ENCODE data around the gene RPL13A.
"Not testable (repeated sequence)": the region's sequence is repeated elsewhere in the genome, so short reads cannot be mapped to it uniquely, and the experiment has no call there.

DNA sequence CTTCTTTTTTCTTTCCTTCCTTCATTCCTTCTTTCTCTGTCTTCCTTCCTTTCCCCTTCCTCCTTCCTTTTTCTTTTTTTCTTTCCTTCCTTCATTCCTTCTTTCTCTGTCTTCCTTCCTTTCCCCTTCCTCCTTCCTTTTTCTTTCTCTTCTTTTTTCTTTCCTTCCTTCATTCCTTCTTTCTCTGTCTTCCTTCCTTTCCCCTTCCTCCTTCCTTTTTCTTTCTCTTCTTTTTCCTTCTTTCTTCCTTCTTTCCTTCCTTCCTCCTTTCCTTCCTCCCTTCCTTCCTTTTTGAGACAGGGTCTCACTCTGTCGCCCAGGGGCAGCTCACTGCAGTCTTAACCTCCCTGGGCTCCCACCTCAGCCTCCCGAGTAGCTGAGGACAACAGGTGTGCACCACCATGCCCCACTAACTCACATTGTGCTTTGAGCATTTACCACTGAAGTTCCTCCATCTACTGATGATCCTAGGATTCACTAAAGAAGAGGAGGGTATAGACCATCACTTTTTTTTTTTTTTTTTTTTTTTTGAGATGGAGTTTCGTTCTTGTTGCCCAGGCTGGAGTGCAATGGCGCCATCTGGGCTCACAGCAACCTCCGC lies 43.2 kb upstream of the RPL13A start:
- TF ChIP-seq CTCF, POLR2A, POLR2AphosphoS5 (IDR thresholded peaks at IDR 0.05): not testable (repeated sequence)

Data from prostate gland (tissue), 2 donors.